ENCODE data around the gene PPT1. TPM values are rescaled to one million over a fixed set of nuclear protein-coding genes. Genes with fewer than 3 reads are reported as not detected.
A peak's percentile ranks its signal among the peaks of the same experiment; 100 is the strongest.

The PPT1 gene
- total and polyA plus RNA-seq, 2 of the 13 experiments (the other 11 are each of a cell fraction or from before 2014, with no cell fraction given) = 129 TPM

DNA sequence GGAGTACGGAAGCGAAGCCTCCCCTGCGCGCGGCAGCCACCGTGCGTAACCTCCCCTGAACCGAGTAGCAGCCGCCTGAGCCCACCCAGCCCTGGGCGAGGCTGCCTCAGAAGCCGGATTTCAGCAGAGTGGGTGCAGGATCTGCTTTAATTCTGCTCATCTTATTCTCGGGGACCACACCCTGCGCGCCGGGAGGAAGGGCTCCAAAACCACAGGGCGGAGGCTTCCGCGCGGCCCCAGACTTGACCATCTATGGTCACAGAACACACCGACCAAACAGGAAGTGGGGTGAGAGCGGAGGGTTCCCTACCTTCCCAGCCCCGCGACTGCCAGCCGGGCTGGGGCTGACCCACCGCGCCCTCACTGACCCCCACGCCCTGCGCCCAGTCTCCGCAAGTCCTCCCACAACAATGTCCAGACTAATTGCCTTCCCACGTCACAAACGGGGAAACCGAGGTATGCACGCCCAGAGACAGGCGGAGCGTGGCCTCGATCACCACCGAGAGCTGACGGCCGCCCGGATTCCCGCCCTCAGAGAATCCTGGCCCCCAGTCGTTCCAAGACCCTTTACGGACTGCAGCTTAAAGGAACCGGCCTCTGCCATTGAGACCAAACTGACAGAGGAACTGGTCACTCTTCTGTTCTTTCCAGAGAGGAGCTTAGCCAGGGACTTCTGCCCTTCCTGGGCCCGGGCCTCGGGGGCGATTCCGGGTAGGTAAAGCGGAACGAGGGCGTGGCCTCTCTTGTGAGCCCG lies 57.1 kb downstream of the PPT1 start (continued):
- TF ChIP-seq, protein P1, sequence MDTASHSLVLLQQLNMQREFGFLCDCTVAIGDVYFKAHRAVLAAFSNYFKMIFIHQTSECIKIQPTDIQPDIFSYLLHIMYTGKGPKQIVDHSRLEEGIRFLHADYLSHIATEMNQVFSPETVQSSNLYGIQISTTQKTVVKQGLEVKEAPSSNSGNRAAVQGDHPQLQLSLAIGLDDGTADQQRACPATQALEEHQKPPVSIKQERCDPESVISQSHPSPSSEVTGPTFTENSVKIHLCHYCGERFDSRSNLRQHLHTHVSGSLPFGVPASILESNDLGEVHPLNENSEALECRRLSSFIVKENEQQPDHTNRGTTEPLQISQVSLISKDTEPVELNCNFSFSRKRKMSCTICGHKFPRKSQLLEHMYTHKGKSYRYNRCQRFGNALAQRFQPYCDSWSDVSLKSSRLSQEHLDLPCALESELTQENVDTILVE (CRISPR knock-in tag; IDR thresholded peaks at IDR 0.05) = no peak; the same call in none of the 2 replicates
- TF ChIP-seq JUN (CRISPR knock-in tag; IDR thresholded peaks at IDR 0.05) (peak; percentile 52; the same call in 1 of the 2 replicates), ZNF530 (CRISPR knock-in tag; IDR thresholded peaks at IDR 0.05; ENCODE audit: low read depth) (no peak), ZNF552 (CRISPR knock-in tag; IDR thresholded peaks at IDR 0.05; ENCODE audit: borderline replicate concordance) (0 out of 2 replicates have a peak, but pooled peaks have one; percentile 61), YY1 (IDR thresholded peaks at IDR 0.05; ENCODE audit: insufficient read depth, insufficient replicate concordance, low read depth, low read length) (no peak), ZNF180 (CRISPR knock-in tag; IDR thresholded peaks at IDR 0.05; ENCODE audit: borderline replicate concordance, low read depth) (no peak), SNRNP70 (IDR thresholded peaks at IDR 0.05; ENCODE audit: low read depth, low read length) (no peak), RAD21 (CRISPR knock-in tag; IDR thresholded peaks at IDR 0.05) (no peak; the same call in 1 of the 2 replicates), RFX3 (CRISPR knock-in tag; IDR thresholded peaks at IDR 0.05) (0 out of 2 replicates have a peak, but pooled peaks have one; percentile 13), ZNF775 (CRISPR knock-in tag; IDR thresholded peaks at IDR 0.05; ENCODE audit: borderline replicate concordance) (no peak), HNRNPLL (IDR thresholded peaks at IDR 0.05; ENCODE audit: low read depth, low read length, poor library complexity, severe bottlenecking) (peak; percentile 39), ZFP62 (CRISPR knock-in tag; IDR thresholded peaks at IDR 0.05) (no peak), PHF8 (CRISPR knock-in tag; IDR thresholded peaks at IDR 0.05) (peak; percentile 82), ATAD3A (CRISPR knock-in tag; IDR thresholded peaks at IDR 0.05) (no peak), NONO (IDR thresholded peaks at IDR 0.05) (no peak), NONO (CRISPR knock-in tag; conservative IDR thresholded peaks at IDR 0.05) (no peak), REXO4 (CRISPR knock-in tag; IDR thresholded peaks at IDR 0.05; ENCODE audit: borderline replicate concordance) (no peak), ATRX (CRISPR knock-in tag; IDR thresholded peaks at IDR 0.05; ENCODE audit: borderline replicate concordance) (no peak), TCF12 (IDR thresholded peaks at IDR 0.05) (no peak), TCF12 (CRISPR knock-in tag; IDR thresholded peaks at IDR 0.05) (0 out of 2 replicates have a peak, but pooled peaks have one; percentile 35)
- TF ChIP-seq, protein P2, sequence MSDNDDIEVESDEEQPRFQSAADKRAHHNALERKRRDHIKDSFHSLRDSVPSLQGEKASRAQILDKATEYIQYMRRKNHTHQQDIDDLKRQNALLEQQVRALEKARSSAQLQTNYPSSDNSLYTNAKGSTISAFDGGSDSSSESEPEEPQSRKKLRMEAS (IDR thresholded peaks at IDR 0.05) = peak; percentile 41; the same call in 1 of the 2 replicates
- TF ChIP-seq, protein P3, sequence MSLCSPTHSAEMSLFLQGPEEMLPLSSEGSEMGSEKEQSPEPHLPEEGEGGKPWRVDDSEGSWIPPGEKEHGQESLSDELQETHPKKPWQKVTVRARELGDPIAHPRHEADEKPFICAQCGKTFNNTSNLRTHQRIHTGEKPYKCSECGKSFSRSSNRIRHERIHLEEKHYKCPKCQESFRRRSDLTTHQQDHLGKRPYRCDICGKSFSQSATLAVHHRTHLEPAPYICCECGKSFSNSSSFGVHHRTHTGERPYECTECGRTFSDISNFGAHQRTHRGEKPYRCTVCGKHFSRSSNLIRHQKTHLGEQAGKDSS (CRISPR knock-in tag; IDR thresholded peaks at IDR 0.05; ENCODE audit: borderline replicate concordance, low read depth) = peak; percentile 33; the same call in 1 of the 2 replicates
- TF ChIP-seq, protein P4, sequence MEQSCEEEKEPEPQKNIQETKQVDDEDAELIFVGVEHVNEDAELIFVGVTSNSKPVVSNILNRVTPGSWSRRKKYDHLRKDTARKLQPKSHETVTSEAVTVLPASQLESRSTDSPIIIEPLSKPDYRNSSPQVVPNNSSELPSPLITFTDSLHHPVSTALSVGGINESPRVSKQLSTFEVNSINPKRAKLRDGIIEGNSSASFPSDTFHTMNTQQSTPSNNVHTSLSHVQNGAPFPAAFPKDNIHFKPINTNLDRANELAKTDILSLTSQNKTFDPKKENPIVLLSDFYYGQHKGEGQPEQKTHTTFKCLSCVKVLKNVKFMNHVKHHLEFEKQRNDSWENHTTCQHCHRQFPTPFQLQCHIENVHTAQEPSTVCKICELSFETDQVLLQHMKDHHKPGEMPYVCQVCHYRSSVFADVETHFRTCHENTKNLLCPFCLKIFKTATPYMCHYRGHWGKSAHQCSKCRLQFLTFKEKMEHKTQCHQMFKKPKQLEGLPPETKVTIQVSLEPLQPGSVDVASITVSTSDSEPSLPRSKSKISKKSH (CRISPR knock-in tag; IDR thresholded peaks at IDR 0.05; ENCODE audit: borderline replicate concordance) = peak; percentile 88; the same call in 1 of the 2 replicates
- TF ChIP-seq, protein P5, sequence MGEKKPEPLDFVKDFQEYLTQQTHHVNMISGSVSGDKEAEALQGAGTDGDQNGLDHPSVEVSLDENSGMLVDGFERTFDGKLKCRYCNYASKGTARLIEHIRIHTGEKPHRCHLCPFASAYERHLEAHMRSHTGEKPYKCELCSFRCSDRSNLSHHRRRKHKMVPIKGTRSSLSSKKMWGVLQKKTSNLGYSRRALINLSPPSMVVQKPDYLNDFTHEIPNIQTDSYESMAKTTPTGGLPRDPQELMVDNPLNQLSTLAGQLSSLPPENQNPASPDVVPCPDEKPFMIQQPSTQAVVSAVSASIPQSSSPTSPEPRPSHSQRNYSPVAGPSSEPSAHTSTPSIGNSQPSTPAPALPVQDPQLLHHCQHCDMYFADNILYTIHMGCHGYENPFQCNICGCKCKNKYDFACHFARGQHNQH (CRISPR knock-in tag; IDR thresholded peaks at IDR 0.05) = 0 out of 2 replicates have a peak, but pooled peaks have one; percentile 24
- TF ChIP-seq, protein P6, sequence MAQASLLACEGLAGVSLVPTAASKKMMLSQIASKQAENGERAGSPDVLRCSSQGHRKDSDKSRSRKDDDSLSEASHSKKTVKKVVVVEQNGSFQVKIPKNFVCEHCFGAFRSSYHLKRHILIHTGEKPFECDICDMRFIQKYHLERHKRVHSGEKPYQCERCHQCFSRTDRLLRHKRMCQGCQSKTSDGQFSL (CRISPR knock-in tag; IDR thresholded peaks at IDR 0.05) = 0 out of 2 replicates have a peak, but pooled peaks have one; percentile 44
